Measurements from ENCODE around the gene ATRNL1. TPM values are rescaled to one million over a fixed set of nuclear protein-coding genes. Genes with fewer than 3 reads are reported as not detected.

Gene ATRNL1
- total RNA-seq, 4 donors from 2014 or later, result 0.34 to 1.1 (median 0.55) TPM

DNA sequence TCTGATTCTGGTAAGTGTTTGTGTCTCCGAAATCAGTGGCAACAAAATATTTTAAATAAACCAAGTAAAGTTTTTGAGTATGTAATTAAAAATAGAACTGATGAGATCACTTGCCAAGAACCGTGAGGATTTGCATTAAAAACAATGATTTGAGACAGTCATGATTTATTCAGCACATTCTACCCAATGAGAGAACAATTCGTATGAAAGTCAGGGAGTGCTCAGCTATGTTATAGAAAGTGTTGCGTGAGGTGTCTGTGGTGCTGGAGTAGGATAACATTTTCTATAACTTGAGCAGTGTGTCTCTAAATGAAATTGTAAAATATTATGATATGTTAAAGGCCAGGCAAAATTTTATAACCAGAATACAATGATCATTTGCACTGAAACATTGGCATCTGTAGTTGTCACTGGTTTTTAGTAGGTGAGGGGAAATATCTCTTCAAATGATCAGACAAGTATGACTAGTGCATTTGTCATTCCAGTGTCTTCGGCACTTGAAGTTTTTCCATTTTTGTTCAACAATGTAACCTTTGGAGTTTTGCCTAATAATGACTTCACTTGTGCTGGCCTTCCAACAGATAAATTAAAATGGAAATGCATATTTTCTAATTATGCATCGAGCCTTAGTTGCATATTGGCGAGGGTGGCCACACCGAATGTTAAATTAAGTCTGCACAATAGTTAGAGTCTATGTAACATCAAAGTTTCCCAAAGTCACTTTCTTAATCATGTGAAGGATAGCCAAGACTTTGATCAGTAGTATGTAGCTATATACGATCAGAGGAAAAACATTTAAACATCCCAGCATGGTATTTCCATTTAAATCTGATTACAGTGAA lies 844.0 kb downstream of the ATRNL1 start:
- intact Hi-C loops (cut with DNase I; ENCODE audit: low total_unique reads), result no loop called here
- H3K4me3 ChIP-seq (ENCODE audit: low read depth, poor library complexity, severe bottlenecking), result no peak overlapping the region
- no peak for DNase-seq (ENCODE audit: low spot score in 2 of 2)
- 46 to 47% methylated on average over 9 of the region's 9 CpGs for WGBS, 2 donors
- TF ChIP-seq, protein P1, sequence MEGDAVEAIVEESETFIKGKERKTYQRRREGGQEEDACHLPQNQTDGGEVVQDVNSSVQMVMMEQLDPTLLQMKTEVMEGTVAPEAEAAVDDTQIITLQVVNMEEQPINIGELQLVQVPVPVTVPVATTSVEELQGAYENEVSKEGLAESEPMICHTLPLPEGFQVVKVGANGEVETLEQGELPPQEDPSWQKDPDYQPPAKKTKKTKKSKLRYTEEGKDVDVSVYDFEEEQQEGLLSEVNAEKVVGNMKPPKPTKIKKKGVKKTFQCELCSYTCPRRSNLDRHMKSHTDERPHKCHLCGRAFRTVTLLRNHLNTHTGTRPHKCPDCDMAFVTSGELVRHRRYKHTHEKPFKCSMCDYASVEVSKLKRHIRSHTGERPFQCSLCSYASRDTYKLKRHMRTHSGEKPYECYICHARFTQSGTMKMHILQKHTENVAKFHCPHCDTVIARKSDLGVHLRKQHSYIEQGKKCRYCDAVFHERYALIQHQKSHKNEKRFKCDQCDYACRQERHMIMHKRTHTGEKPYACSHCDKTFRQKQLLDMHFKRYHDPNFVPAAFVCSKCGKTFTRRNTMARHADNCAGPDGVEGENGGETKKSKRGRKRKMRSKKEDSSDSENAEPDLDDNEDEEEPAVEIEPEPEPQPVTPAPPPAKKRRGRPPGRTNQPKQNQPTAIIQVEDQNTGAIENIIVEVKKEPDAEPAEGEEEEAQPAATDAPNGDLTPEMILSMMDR (IDR thresholded peaks at IDR 0.05), result no peak
- TF ChIP-seq POLR2A (IDR thresholded peaks at IDR 0.05), result no peak

- H3K4me3 ChIP-seq (ENCODE audit: low read depth, poor library complexity, severe bottlenecking), result no peak overlapping the region
- TF ChIP-seq POLR2A (IDR thresholded peaks at IDR 0.05), result no peak
- TF ChIP-seq, protein P1 (IDR thresholded peaks at IDR 0.05), result no peak
- WGBS, 2 donors, result 44 to 50% methylated on average over 3 of the region's 3 CpGs
- intact Hi-C loops (cut with DNase I; ENCODE audit: low total_unique reads), result no loop called here
- no peak for DNase-seq (ENCODE audit: low spot score in 2 of 2)
Measured at GRCh38 chr10:115937768-115938056, 844.5 kb downstream of the ATRNL1 start.

DNA sequence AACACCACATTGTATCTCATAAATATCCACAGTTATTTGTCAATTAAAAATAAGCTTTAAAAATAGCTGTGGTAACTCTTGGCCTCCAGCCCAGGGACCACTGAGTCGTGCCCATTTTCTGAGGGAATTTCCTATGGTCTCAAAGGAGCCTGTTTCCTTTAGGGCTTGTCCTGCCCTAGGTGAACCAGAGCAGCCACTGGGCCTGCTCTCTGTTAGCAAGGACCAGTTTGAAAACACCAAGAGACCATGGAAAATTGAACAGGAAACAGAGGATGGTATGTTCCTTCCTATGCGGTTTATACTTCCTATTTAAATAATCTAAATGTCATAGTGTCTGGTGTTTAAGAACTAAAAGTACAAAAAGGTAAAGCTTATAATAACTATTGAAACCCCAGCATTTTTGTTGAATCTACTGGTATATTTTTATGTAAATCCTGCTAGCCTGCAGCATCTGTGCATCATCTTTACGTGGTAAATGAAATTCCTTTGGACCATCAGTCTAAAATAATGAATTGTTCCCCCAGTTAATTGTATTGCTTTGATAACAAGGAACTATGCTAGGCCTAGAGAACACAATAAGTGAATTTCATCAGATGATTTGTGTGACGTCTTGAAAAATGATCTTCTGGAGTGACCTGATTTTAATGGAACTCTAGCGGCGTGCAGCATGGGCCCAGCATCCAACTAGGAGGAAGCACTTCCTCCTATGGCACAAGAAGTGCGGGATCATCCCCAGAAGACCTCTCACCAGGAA lies 846.1 kb downstream of the ATRNL1 start:
- 81 to 83% methylated on average over 7 of the region's 7 CpGs for WGBS, 2 donors

GRCh38 chr10:115941361-115941771 lies 848.2 kb downstream of the ATRNL1 start:
- no peak overlapping the region for H3K4me3 ChIP-seq (ENCODE audit: low read depth, poor library complexity, severe bottlenecking)
- intact Hi-C loops (cut with DNase I; ENCODE audit: low total_unique reads), result no loop called here
- TF ChIP-seq, protein P1 (IDR thresholded peaks at IDR 0.05), result no peak
- TF ChIP-seq POLR2A (IDR thresholded peaks at IDR 0.05), result no peak
- DNase-seq (ENCODE audit: low spot score in 2 of 2), result no peak
- 12 to 17% methylated on average over 3 of the region's 3 CpGs for WGBS, 2 donors

More for the DNA sequence above, 846.1 kb downstream of the ATRNL1 start:
- intact Hi-C loops (cut with DNase I; ENCODE audit: low total_unique reads), result no loop called here
- H3K4me3 ChIP-seq (ENCODE audit: low read depth, poor library complexity, severe bottlenecking), result no peak overlapping the region
- TF ChIP-seq, protein P1 (IDR thresholded peaks at IDR 0.05), result no peak
- no peak for TF ChIP-seq POLR2A (IDR thresholded peaks at IDR 0.05)
- DNase-seq (ENCODE audit: low spot score in 2 of 2), result no peak

DNA sequence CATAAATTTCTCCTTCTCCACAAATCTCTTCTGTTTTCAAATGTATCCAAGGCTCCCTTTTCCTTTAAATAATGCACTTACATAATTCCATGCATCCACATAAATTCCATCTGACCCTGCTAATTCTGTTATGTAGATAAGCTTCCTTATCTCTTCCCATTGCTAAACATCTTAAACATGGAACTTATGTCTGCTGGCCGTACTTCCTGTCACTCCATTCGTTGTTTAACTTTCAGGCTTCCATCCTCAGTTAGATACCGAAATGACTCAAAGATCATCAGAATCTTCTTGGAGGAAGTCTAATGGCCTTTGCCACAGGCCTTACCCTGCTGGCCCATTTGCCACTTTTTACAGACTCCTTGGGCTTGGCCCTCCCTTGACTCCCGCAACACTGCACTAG lies 848.9 kb downstream of the ATRNL1 start:
- TF ChIP-seq, protein P1 (IDR thresholded peaks at IDR 0.05), result no peak
- no peak for TF ChIP-seq POLR2A (IDR thresholded peaks at IDR 0.05)
- intact Hi-C loops (cut with DNase I; ENCODE audit: low total_unique reads), result no loop called here
- no peak for DNase-seq (ENCODE audit: low spot score in 2 of 2)
- H3K4me3 ChIP-seq (ENCODE audit: low read depth, poor library complexity, severe bottlenecking), result no peak overlapping the region
- 78 to 85% methylated on average over 4 of the region's 4 CpGs for WGBS, 2 donors
